Liver (tissue), 9 donors: ENCODE measurements around the gene ORM2. TPM values are rescaled to one million over a fixed set of nuclear protein-coding genes. Genes with fewer than 3 reads are reported as not detected.
"Not testable (repeated sequence)": the region's sequence is repeated elsewhere in the genome, so short reads cannot be mapped to it uniquely, and the experiment has no call there.

Experiments
- DNase-seq: peaks from one replicate; pipeline ENCODE4 v3.0.0-alpha.2; 2017; ENCODE audit warnings: low spot score
- H3K27ac ChIP-seq, 2 donors: one replicate each; pipeline ENCODE4 v1.7.0; 2013; ENCODE audit warnings: inconsistent platforms in 2 of 2, low read length in 2 of 2, control low read depth in 1 of 2, low read depth in 1 of 2, mild to moderate bottlenecking in 1 of 2
- H3K27me3 ChIP-seq, 4 donors: one replicate each; pipeline versions ENCODE4 v1.6.1 to v1.7.0; 2013; ENCODE audit warnings: low read length in 3 of 4, inconsistent platforms in 1 of 4, mild to moderate bottlenecking in 1 of 4, moderate library complexity in 1 of 4; ENCODE audit not compliant: control insufficient read depth in 4 of 4, insufficient read depth in 4 of 4
- H3K36me3 ChIP-seq, 4 donors: one replicate each; pipeline versions ENCODE4 v1.6.1 to v1.7.0; 2013; ENCODE audit warnings: low read length in 3 of 4, mild to moderate bottlenecking in 3 of 4, low read depth in 1 of 4, moderate library complexity in 1 of 4; ENCODE audit not compliant: control insufficient read depth in 4 of 4, insufficient read depth in 3 of 4
- H3K4me1 ChIP-seq, 4 donors: one replicate each; pipeline versions ENCODE4 v1.6.1 to v1.7.0; 2013; ENCODE audit warnings: low read length in 3 of 4, mild to moderate bottlenecking in 3 of 4, moderate library complexity in 1 of 4; ENCODE audit not compliant: control insufficient read depth in 4 of 4, insufficient read depth in 4 of 4
- H3K4me3 ChIP-seq, 3 donors: one replicate each; pipeline versions ENCODE4 v1.6.1 to v1.7.0; 2013; ENCODE audit warnings: low read length in 3 of 3, control low read depth in 1 of 3, low read depth in 1 of 3, mild to moderate bottlenecking in 1 of 3
- H3K9ac ChIP-seq, 2 donors: one replicate each; pipeline ENCODE4 v1.7.0; 2013; ENCODE audit warnings: low read length in 2 of 2, mild to moderate bottlenecking in 2 of 2, moderate library complexity in 2 of 2, control low read depth in 1 of 2, low read depth in 1 of 2
- H3K9me3 ChIP-seq, 4 donors: one replicate each; pipeline versions ENCODE4 v1.6.1 to v1.7.0; 2013; ENCODE audit warnings: low read length in 3 of 4; ENCODE audit not compliant: control insufficient read depth in 4 of 4
- EGR1 ChIP-seq, 2 donors: IDR thresholded peaks; 2 replicates each; pipeline ENCODE4 v1.6.1; 2016 to 2018; ENCODE audit warnings: antibody characterized with exemption in 2 of 2, low read depth in 2 of 2
- HNF4A ChIP-seq, 2 donors: conservative IDR thresholded peaks; 2 replicates each; pipeline ENCODE4 v1.6.1; 2016; ENCODE audit warnings: antibody characterized with exemption in 2 of 2, mild to moderate bottlenecking in 2 of 2
- HNF4G ChIP-seq: IDR thresholded peaks from 2 replicates; pipeline ENCODE4 v1.6.1; 2016; ENCODE audit warnings: antibody characterized with exemption
- JUND ChIP-seq, 2 donors: IDR thresholded peaks; 2 replicates each; pipeline ENCODE4 v1.6.1; 2016; ENCODE audit warnings: antibody characterized with exemption in 2 of 2
- MAX ChIP-seq: IDR thresholded peaks from 2 replicates; pipeline ENCODE4 v1.6.1; 2016; ENCODE audit warnings: antibody characterized with exemption
- REST ChIP-seq: IDR thresholded peaks from 2 replicates; pipeline ENCODE4 v1.6.1; 2016; ENCODE audit warnings: antibody characterized with exemption, mild to moderate bottlenecking
- RXRA ChIP-seq, 2 donors: IDR thresholded peaks; 2 replicates each; pipeline ENCODE4 v1.6.1; 2017 to 2018; ENCODE audit warnings: antibody characterized with exemption in 2 of 2, mild to moderate bottlenecking in 1 of 2
- SP1 ChIP-seq: IDR thresholded peaks from 2 replicates; pipeline ENCODE4 v1.6.1; 2018; ENCODE audit warnings: antibody characterized with exemption, mild to moderate bottlenecking
- YY1 ChIP-seq: IDR thresholded peaks from 2 replicates; pipeline ENCODE4 v1.6.1; 2016; ENCODE audit warnings: antibody characterized with exemption, mild to moderate bottlenecking
- WGBS: extraction: QIAGEN DNeasy Blood & Tissue Kit; methylation state at CpG from one replicate; pipeline ENCODE4 v1.1.7; 2013; 5-methylcytosine and 5-hydroxymethylcytosine counted together
- polyA plus RNA-seq, 2 donors: library from polyadenylated mRNA; stranded (reverse) in 1 of 2; unstranded in 1 of 2; fragments of 200-250 nt in 1 of 2; fragments of >200 nt in 1 of 2; fragmentation: Nextera tagmentation in 1 of 2; extraction: Ambion mirVana in 1 of 2; gene quantifications; one replicate each; pipeline versions ENCODE4 v1.2.1 to v1.2.3, GENCODE V29; 2013 to 2015
- total RNA-seq, 2 donors: library from RNA; depleted of rRNA; stranded (reverse); fragments of >200 nt; gene quantifications; one replicate each; pipeline ENCODE4 v1.2.3, GENCODE V29; 2014
- donor health status: healthy.
- donor health status: healthy.
- donor health status: healthy.
- donor health status: healthy.
- donor health status: healthy.

ORM2 gene
- total and polyA plus RNA-seq, 4 donors, result 276 to 7,373 (median 5,310) TPM

- no peak for TF ChIP-seq REST
Observed at GRCh38 chr9:114321759-114322158, 7.9 kb upstream of the ORM2 start (continued).

- not testable (repeated sequence) for H3K9me3 ChIP-seq, H3K9ac ChIP-seq, H3K4me3 ChIP-seq, DNase-seq, H3K27me3 ChIP-seq
- Histone ChIP-seq H3K4me1 (peaks cover 5 to 46% (median 29%) of the 10 kb centered on the region in 4 donors), H3K27ac (peak overlapping the region; percentile 73 to 86), H3K36me3 (peaks cover 0 to 14% (median 7%) of the 10 kb centered on the region in 4 donors)
- peak; percentile 66 to 76 for TF ChIP-seq RXRA (IDR thresholded peaks at IDR 0.05)
- peak; percentile 55 to 78 for TF ChIP-seq HNF4A (conservative IDR thresholded peaks at IDR 0.05)
- peak; percentile 82 for TF ChIP-seq SP1
- peak; percentile 30 to 41 for TF ChIP-seq EGR1 (IDR thresholded peaks at IDR 0.05; ENCODE audit: low read depth in 2 of 2)
- peak; percentile 49 for TF ChIP-seq MAX
- TF ChIP-seq JUND (IDR thresholded peaks at IDR 0.05), result peak in 1 of 2 donors; percentile 18
- TF ChIP-seq HNF4G, result peak; percentile 16
- WGBS, result 31% methylated on average over 12 of the region's 12 CpGs
Observed at GRCh38 chr9:114322160-114322818, 7.4 kb upstream of the ORM2 start.

- peak within 1 kb of the TSS; percentile 73 to 95 for H3K27ac ChIP-seq
- 19% methylated on average over 4 of the region's 15 CpGs for WGBS
- H3K9me3 ChIP-seq, DNase-seq, H3K27me3 ChIP-seq: not testable (repeated sequence)
- H3K36me3 ChIP-seq, result peaks cover 0 to 14% (median 7%) of the 10 kb centered on the region in 4 donors
- TF ChIP-seq YY1, result peak; percentile 7
- peak within 1 kb of the TSS; percentile 59 to 69 for H3K9ac ChIP-seq
- H3K4me1 ChIP-seq, result peaks cover 5 to 47% (median 34%) of the 10 kb centered on the region in 4 donors
- peak within 1 kb of the TSS; percentile 60 to 95 (median 71) for H3K4me3 ChIP-seq
Observed at GRCh38 chr9:114322831-114323531, 6.7 kb upstream of the ORM2 start, which contains the start of gene ORM1. ORM1 (plus strand) TSS chr9:114323098; CDS start chr9:114323134, 36 bp downstream.

GRCh38 chr9:114323849-114324248 lies 5.8 kb upstream of the ORM2 start:
- H3K27ac ChIP-seq, result peak overlapping the region; percentile 35 to 95
- H3K36me3 ChIP-seq, result peaks cover 0 to 14% (median 7%) of the 10 kb centered on the region in 4 donors
- H3K27me3 ChIP-seq, DNase-seq, H3K9me3 ChIP-seq: not testable (repeated sequence)
- peak overlapping the region; percentile 59 to 69 for H3K9ac ChIP-seq
- peaks cover 5 to 51% (median 39%) of the 10 kb centered on the region in 4 donors for H3K4me1 ChIP-seq
- 30% methylated on average over 6 of the region's 6 CpGs for WGBS
- peak in 1 of 2 donors; percentile 43 for TF ChIP-seq JUND (IDR thresholded peaks at IDR 0.05)
- peak overlapping the region; percentile 60 to 95 (median 65) for H3K4me3 ChIP-seq
